ENCODE results near the gene CCL15. TPM values are rescaled to one million over a fixed set of nuclear protein-coding genes. Genes with fewer than 3 reads are reported as not detected.

Gene CCL15
- total and polyA plus RNA-seq, 2 of the 13 experiments (the other 11 are each of a cell fraction or from before 2014, with no cell fraction given), result 29.2 to 45.9 TPM

DNA sequence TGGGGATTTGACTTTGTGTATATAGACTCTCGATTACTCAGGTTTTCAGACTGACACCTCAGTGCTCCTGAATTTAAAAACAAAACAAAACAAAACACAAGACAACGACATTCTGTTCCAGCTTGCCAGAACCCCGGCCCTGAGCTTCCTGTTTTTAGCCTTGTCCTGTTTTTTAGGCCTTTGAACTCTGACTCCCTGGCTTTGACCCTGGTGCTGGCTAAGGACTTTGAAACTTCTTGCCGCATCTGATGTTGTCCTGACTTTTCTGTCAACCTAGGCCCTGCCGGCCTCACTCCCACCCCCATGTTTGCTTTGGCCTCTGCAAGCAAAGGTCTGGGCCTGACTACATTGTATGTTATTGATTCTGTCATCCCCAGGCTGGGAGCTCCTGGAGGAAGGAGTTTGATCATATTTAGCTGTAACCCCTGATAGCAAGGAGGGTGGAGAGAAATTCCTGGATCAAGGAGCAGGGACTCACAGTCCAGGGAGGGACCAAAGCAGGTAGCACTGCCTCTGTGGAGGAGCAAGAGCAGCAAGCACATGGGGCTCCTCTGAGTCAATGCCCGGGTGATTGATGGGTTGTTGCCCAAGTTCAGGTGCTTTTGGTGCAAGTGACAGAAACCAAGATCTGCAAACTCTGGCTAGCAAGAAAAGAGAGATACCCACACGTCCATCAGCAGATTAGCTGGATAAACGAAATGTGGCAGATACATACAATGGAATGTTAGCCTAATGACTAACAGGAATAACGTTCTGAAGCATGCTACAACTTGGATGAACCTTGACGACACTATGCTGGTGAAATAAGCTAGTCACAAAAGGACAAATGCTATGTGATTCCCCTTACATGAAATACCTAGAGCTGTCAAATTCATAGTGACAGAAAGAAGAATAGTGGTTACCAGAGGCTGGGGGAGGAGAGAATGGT lies 27.8 kb downstream of the CCL15 start (continued):
- TF ChIP-seq, protein P1, sequence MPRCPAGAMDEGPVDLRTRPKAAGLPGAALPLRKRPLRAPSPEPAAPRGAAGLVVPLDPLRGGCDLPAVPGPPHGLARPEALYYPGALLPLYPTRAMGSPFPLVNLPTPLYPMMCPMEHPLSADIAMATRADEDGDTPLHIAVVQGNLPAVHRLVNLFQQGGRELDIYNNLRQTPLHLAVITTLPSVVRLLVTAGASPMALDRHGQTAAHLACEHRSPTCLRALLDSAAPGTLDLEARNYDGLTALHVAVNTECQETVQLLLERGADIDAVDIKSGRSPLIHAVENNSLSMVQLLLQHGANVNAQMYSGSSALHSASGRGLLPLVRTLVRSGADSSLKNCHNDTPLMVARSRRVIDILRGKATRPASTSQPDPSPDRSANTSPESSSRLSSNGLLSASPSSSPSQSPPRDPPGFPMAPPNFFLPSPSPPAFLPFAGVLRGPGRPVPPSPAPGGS (CRISPR knock-in tag; IDR thresholded peaks at IDR 0.05), result no peak; the same call in 1 of the 2 replicates
- TF ChIP-seq, protein P2, sequence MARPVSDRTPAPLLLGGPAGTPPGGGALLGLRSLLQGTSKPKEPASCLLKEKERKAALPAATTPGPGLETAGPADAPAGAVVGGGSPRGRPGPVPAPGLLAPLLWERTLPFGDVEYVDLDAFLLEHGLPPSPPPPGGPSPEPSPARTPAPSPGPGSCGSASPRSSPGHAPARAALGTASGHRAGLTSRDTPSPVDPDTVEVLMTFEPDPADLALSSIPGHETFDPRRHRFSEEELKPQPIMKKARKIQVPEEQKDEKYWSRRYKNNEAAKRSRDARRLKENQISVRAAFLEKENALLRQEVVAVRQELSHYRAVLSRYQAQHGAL (CRISPR knock-in tag; IDR thresholded peaks at IDR 0.05; ENCODE audit: not compliant biosample characterization), result no peak
- TF ChIP-seq SAFB2 (CRISPR knock-in tag; IDR thresholded peaks at IDR 0.05; ENCODE audit: borderline replicate concordance, low read depth), result peak; percentile 47; the same call in 1 of the 2 replicates
- peak; percentile 23; the same call in 1 of the 2 replicates for TF ChIP-seq RBFOX2 (IDR thresholded peaks at IDR 0.05; ENCODE audit: low read depth, low read length)
- peak; percentile 58 for TF ChIP-seq ELF1 (CRISPR knock-in tag; IDR thresholded peaks at IDR 0.05)
- peak; percentile 85; the same call in 1 of the 2 replicates for TF ChIP-seq GATA4 (IDR thresholded peaks at IDR 0.05; ENCODE audit: borderline replicate concordance, low read depth)
- TF ChIP-seq, protein P3, sequence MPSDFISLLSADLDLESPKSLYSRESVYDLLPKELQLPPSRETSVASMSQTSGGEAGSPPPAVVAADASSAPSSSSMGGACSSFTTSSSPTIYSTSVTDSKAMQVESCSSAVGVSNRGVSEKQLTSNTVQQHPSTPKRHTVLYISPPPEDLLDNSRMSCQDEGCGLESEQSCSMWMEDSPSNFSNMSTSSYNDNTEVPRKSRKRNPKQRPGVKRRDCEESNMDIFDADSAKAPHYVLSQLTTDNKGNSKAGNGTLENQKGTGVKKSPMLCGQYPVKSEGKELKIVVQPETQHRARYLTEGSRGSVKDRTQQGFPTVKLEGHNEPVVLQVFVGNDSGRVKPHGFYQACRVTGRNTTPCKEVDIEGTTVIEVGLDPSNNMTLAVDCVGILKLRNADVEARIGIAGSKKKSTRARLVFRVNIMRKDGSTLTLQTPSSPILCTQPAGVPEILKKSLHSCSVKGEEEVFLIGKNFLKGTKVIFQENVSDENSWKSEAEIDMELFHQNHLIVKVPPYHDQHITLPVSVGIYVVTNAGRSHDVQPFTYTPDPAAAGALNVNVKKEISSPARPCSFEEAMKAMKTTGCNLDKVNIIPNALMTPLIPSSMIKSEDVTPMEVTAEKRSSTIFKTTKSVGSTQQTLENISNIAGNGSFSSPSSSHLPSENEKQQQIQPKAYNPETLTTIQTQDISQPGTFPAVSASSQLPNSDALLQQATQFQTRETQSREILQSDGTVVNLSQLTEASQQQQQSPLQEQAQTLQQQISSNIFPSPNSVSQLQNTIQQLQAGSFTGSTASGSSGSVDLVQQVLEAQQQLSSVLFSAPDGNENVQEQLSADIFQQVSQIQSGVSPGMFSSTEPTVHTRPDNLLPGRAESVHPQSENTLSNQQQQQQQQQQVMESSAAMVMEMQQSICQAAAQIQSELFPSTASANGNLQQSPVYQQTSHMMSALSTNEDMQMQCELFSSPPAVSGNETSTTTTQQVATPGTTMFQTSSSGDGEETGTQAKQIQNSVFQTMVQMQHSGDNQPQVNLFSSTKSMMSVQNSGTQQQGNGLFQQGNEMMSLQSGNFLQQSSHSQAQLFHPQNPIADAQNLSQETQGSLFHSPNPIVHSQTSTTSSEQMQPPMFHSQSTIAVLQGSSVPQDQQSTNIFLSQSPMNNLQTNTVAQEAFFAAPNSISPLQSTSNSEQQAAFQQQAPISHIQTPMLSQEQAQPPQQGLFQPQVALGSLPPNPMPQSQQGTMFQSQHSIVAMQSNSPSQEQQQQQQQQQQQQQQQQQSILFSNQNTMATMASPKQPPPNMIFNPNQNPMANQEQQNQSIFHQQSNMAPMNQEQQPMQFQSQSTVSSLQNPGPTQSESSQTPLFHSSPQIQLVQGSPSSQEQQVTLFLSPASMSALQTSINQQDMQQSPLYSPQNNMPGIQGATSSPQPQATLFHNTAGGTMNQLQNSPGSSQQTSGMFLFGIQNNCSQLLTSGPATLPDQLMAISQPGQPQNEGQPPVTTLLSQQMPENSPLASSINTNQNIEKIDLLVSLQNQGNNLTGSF (CRISPR knock-in tag; IDR thresholded peaks at IDR 0.05), result no peak
- no peak for TF ChIP-seq ZNF557 (CRISPR knock-in tag; IDR thresholded peaks at IDR 0.05)
- TF ChIP-seq PHF5A (CRISPR knock-in tag; IDR thresholded peaks at IDR 0.05; ENCODE audit: low read depth, unreplicated experiment), result peak; percentile 86
- TF ChIP-seq, protein P4, sequence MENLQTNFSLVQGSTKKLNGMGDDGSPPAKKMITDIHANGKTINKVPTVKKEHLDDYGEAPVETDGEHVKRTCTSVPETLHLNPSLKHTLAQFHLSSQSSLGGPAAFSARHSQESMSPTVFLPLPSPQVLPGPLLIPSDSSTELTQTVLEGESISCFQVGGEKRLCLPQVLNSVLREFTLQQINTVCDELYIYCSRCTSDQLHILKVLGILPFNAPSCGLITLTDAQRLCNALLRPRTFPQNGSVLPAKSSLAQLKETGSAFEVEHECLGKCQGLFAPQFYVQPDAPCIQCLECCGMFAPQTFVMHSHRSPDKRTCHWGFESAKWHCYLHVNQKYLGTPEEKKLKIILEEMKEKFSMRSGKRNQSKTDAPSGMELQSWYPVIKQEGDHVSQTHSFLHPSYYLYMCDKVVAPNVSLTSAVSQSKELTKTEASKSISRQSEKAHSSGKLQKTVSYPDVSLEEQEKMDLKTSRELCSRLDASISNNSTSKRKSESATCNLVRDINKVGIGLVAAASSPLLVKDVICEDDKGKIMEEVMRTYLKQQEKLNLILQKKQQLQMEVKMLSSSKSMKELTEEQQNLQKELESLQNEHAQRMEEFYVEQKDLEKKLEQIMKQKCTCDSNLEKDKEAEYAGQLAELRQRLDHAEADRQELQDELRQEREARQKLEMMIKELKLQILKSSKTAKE (CRISPR knock-in tag; IDR thresholded peaks at IDR 0.05; ENCODE audit: borderline replicate concordance), result peak; percentile 99
- TF ChIP-seq, protein P5, sequence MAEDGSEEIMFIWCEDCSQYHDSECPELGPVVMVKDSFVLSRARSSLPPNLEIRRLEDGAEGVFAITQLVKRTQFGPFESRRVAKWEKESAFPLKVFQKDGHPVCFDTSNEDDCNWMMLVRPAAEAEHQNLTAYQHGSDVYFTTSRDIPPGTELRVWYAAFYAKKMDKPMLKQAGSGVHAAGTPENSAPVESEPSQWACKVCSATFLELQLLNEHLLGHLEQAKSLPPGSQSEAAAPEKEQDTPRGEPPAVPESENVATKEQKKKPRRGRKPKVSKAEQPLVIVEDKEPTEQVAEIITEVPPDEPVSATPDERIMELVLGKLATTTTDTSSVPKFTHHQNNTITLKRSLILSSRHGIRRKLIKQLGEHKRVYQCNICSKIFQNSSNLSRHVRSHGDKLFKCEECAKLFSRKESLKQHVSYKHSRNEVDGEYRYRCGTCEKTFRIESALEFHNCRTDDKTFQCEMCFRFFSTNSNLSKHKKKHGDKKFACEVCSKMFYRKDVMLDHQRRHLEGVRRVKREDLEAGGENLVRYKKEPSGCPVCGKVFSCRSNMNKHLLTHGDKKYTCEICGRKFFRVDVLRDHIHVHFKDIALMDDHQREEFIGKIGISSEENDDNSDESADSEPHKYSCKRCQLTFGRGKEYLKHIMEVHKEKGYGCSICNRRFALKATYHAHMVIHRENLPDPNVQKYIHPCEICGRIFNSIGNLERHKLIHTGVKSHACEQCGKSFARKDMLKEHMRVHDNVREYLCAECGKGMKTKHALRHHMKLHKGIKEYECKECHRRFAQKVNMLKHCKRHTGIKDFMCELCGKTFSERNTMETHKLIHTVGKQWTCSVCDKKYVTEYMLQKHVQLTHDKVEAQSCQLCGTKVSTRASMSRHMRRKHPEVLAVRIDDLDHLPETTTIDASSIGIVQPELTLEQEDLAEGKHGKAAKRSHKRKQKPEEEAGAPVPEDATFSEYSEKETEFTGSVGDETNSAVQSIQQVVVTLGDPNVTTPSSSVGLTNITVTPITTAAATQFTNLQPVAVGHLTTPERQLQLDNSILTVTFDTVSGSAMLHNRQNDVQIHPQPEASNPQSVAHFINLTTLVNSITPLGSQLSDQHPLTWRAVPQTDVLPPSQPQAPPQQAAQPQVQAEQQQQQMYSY (CRISPR knock-in tag; IDR thresholded peaks at IDR 0.05), result peak; percentile 89
- TF ChIP-seq, protein P6, sequence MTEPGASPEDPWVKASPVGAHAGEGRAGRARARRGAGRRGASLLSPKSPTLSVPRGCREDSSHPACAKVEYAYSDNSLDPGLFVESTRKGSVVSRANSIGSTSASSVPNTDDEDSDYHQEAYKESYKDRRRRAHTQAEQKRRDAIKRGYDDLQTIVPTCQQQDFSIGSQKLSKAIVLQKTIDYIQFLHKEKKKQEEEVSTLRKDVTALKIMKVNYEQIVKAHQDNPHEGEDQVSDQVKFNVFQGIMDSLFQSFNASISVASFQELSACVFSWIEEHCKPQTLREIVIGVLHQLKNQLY (CRISPR knock-in tag; IDR thresholded peaks at IDR 0.05), result peak; percentile 89
- peak; percentile 78 for TF ChIP-seq ZNF652 (CRISPR knock-in tag; IDR thresholded peaks at IDR 0.05; ENCODE audit: borderline replicate concordance, low read depth)
